ENCODE data around the gene B3GAT1. TPM values are rescaled to one million over a fixed set of nuclear protein-coding genes. Genes with fewer than 3 reads are reported as not detected.

B3GAT1 gene
- total RNA-seq, 1 donor from 2014 or later = 0.74 TPM

GRCh38 chr11:134387501-134387900, 24.5 kb downstream of the B3GAT1 start:
- Histone ChIP-seq H3K9me3 (no peaks in the 10 kb centered on the region), H3K36me3 (no peaks in the 10 kb centered on the region), H3K27ac (no peak overlapping the region), H3K4me1 (no peaks in the 10 kb centered on the region), H3K4me3 (no peak overlapping the region), H3K27me3 (no peaks in the 10 kb centered on the region)
- intact Hi-C loops (cut with DNase I) = no loop called here
- TF ChIP-seq POLR2A (IDR thresholded peaks at IDR 0.05) = no peak
- no peak for TF ChIP-seq CTCF (IDR thresholded peaks at IDR 0.05)
- no peak for DNase-seq (ENCODE audit: extremely low spot score in 2 of 2)

GRCh38 chr11:134386945-134387344, 25.1 kb downstream of the B3GAT1 start:
- Histone ChIP-seq H3K9me3 (no peaks in the 10 kb centered on the region), H3K4me3 (no peak overlapping the region), H3K27me3 (no peaks in the 10 kb centered on the region), H3K4me1 (no peaks in the 10 kb centered on the region), H3K27ac (no peak overlapping the region), H3K36me3 (no peaks in the 10 kb centered on the region)
- intact Hi-C loops (cut with DNase I) = no loop called here
- no peak for TF ChIP-seq POLR2A (IDR thresholded peaks at IDR 0.05)
- no peak for DNase-seq (ENCODE audit: extremely low spot score in 2 of 2)

- DNase-seq (ENCODE audit: extremely low spot score in 2 of 2) = no peak
- H3K27me3 ChIP-seq = no peaks in the 10 kb centered on the region
- TF ChIP-seq POLR2A (IDR thresholded peaks at IDR 0.05) (no peak), CTCF (IDR thresholded peaks at IDR 0.05) (no peak)
- no peaks in the 10 kb centered on the region for H3K9me3 ChIP-seq
- H3K4me1 ChIP-seq = no peaks in the 10 kb centered on the region
- H3K36me3 ChIP-seq = no peaks in the 10 kb centered on the region
- intact Hi-C loops (cut with DNase I) = no loop called here
- H3K4me3 ChIP-seq = no peak overlapping the region
- no peak overlapping the region for H3K27ac ChIP-seq
These were observed 26.1 kb downstream of the B3GAT1 start for GRCh38 chr11:134385774-134386565.

GRCh38 chr11:134385171-134385570, 26.9 kb downstream of the B3GAT1 start:
- intact Hi-C loops (cut with DNase I) = no loop called here
- H3K9me3 ChIP-seq = no peaks in the 10 kb centered on the region
- DNase-seq (ENCODE audit: extremely low spot score in 2 of 2) = no peak
- H3K36me3 ChIP-seq = no peaks in the 10 kb centered on the region
- H3K27ac ChIP-seq = no peak overlapping the region
- no peaks in the 10 kb centered on the region for H3K27me3 ChIP-seq
- no peak overlapping the region for H3K4me3 ChIP-seq
- TF ChIP-seq POLR2A (IDR thresholded peaks at IDR 0.05) = no peak
- no peak for TF ChIP-seq CTCF (IDR thresholded peaks at IDR 0.05)
- TF ChIP-seq POLR2AphosphoS5 (IDR thresholded peaks at IDR 0.05; ENCODE audit: insufficient read depth in 1 of 2, low read depth in 1 of 2) = no peak
- H3K4me1 ChIP-seq = no peaks in the 10 kb centered on the region

- no peaks in the 10 kb centered on the region for H3K9me3 ChIP-seq
- intact Hi-C loops (cut with DNase I) = no loop called here
- H3K27ac ChIP-seq = no peak overlapping the region
- H3K4me3 ChIP-seq = no peak overlapping the region
- TF ChIP-seq POLR2AphosphoS5 (IDR thresholded peaks at IDR 0.05; ENCODE audit: insufficient read depth in 1 of 2, low read depth in 1 of 2) (no peak), POLR2A (IDR thresholded peaks at IDR 0.05) (no peak), CTCF (IDR thresholded peaks at IDR 0.05) (no peak)
- no peaks in the 10 kb centered on the region for H3K27me3 ChIP-seq
- H3K36me3 ChIP-seq = no peaks in the 10 kb centered on the region
- DNase-seq (ENCODE audit: extremely low spot score in 2 of 2) = no peak
- no peaks in the 10 kb centered on the region for H3K4me1 ChIP-seq
These were observed 27.6 kb downstream of the B3GAT1 start for GRCh38 chr11:134384406-134384805.
